Activated T-helper 9 cell treated with anti-CD3 and anti-CD28 coated beads, Interleukin-2, amount 50 U/mL, for 16 hours (primary cell): Measurements from ENCODE around the gene C8A.

Experiments
- DNase-seq: peaks from one replicate; pipeline ENCODE4 v3.0.0-alpha.2; 2020; ENCODE audit warnings: low read depth

Gene C8A

DNA sequence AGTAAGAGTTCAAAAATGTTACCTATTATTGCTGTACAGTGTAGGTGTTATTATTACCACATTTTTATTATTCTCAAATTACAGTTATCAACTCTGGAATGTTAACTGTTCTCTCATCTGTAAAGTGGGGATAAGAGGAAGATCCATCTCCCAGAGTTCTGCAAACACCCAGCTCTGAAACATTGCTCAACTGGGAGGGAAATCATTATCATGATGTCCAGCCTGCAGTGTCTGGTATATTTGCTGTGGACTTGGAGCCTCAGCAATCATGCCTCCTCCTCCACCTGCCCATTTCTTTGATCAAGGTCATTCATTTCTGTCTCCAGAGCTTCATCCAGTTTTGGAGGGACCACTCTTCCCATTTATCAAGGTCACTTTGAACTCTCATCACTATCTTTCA is 39.4 kb downstream of the C8A start:
- no peak for DNase-seq

DNA sequence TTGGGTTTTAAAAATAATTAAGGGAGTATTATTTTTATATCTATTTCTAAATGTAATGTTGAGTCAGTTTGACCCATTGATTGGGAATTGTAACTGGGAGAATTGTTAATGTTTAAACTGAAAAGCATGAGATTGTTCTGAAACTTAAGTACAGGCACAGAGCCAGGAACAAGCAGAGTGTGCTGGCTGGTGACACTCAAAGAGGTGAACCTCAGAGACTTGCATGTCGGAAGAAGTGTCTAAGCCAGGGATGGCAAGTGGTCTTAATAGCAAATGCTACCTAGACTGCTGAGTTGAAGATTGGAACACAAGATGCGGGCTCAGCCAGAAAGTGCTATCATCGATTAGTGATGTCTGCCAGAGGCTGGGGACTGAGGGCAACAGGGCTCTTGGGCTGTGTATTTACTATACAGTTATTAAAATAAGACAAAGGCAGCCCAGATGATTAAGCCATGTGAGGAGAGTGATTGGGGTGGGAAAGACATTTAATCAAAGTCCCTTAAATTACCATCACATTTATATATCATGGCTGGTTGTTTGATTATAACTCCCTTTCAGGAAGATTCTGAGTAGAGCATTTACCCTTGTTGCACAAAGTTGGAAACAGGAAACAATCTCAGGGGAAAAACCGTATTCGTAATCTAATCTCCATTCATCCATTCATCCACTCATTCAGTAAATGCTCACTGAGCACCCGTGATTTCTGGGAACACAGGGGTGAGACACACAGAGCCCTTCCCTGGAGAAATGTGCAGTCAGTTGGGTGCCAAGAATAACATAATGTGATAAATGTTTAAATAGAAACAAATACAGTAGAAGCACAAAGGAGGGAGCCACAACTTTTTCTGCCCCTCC is 42.8 kb downstream of the C8A start:
- DNase-seq = no peak

DNA sequence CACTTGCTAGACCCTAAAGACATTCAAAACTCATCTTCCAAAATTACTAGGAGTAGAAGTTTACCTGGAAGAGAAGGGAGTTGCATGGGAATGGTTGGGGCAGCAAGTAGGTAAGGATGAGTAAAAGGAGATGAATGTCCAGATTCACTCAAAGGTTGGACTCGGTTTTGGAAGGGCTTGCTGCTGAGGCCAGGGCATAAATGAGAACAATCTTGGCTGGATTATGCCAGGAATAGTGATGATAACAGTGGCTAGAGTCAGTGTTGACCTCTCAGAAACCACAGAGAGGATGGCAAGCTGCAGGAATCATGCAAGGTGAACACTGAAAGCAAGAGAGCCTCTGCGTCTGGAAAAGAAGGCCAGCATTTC is 43.4 kb downstream of the C8A start:
- DNase-seq = no peak

DNA sequence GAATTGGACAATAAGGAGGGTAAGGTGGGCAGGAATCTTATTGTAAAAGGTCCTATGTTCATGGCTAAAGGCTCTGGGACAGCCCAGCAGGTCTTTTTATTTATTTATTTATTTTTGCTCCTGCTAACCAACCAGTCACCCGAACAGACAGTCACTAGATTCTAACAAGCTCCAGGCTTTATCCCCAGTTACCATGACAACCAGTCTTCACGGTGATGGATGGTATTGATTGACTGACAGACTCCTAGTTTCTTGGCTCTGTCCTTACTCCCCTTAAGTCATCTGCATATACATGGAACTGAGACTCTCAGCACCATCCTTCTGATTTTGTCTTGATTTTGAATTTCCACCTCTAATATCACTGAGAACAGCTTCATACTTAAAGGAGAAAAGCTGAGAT is 44.3 kb downstream of the C8A start:
- no peak for DNase-seq

DNA sequence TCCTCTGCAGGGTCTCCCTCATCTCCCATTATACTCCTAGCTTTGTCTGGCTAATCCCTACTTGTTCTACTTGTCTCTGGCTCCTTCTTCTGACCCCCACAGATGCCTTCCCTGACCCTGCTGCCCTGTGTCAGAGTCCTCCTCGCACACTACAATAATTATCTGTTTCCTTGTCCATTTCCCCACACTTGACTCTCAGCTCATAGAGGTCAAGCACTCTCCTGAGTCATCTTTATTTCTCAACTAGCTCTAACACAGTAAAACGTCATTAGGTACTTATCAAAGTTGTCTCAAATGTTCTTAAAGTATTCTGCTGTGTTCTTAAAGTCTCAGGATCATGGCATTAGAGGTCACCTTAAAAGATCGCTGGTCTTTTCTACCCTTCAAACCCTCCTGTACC is 47.1 kb downstream of the C8A start:
- no peak for DNase-seq

DNA sequence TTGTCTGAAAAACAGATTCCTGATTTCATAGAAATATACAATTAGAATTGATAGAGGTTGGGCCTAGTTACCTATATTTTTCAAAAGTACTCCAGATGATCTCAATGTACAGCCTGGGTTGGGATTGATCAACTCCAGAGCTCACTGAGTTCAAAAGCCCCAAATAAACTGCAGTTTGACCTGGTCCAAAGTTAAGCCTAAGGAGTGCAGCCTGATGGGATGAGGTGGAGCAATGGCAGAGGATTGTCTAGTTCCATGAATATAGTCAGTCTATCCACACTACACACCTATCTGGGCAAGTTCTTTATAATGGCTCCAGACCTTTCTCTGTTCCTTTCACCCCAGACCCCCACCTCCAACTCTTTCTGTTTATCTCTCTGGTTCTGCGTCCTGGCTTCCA is 49.2 kb downstream of the C8A start:
- no peak for DNase-seq

DNA sequence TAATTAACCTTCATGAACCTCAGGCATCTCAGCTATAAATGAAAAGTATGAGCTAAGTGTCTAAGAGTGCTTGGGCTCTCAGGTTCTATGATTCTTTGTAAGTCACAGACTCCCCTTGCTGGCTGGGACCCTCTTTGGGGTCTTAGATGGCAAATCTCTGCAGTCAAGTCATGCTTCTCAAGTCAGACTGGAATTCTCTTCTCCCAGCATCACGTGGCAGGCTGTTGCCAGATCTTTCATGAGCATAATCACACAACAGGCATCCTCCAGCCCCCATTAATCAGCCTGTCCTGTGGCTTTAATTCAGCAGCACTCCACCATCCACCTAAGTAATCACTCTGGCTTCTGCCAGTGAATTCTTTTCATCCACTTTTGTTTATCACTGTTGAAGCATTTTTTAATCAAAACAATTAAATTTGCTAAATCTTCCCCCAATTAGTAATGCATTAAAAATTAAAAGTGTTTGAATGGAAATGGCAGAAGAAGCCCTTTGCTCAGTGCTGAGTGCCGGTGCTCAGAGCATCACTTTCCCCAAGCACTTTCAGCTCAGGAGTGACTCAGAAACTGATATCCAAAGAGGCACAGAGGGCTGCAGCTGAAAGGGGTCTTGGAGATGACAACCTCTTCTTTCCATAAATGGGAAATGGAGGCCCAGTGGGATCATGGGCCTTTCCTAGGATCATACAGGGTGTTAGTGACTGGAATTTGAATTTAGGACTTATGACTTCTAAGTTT is 50.2 kb downstream of the C8A start:
- DNase-seq = no peak

DNA sequence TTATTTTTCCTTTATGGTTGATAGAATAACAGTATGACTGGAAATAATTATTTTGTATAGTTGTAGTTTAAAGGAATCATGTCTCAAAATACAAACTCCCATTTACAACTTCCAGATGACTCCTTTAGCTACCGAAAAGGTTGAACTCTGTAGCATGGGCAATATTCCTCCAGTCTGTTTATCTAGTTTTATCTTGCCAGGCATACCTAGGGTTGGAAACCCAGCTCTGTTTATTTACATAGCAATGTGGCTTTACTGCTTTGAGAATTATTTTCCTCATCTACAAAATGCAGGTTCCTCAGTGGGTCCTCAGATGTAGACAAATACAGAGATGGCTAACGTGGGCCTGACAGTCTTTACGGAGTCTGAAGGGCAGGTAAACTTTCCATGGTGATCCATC is 51.1 kb downstream of the C8A start:
- DNase-seq = no peak

DNA sequence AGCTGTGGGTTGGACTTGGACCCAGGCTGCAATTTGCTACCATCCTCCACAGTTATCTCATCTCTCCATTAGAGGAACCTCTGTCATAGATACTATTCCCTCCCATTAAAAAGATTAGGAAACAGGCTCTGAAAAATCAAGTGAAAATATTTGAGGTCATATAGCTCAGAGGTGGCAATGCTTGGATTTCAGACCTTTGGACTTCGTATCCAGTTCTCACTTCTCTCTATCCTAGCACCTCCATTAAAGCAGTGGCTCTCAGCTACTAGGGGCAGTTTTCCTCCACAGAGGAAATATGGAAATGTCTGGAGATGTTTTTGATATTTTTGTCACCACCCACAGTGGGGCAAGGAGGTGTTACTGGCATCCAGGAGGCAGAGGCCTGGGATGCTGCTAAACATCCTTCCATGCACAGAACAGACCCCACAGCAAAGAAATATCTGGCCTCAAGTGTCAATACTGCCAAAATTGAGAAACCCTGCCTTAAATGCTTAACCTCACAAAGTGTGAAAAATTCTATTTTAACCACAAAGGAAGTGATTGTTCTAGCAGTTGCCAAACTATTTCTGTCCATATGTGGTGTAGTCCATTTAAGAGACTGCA is 54.1 kb downstream of the C8A start:
- DNase-seq = no peak

DNA sequence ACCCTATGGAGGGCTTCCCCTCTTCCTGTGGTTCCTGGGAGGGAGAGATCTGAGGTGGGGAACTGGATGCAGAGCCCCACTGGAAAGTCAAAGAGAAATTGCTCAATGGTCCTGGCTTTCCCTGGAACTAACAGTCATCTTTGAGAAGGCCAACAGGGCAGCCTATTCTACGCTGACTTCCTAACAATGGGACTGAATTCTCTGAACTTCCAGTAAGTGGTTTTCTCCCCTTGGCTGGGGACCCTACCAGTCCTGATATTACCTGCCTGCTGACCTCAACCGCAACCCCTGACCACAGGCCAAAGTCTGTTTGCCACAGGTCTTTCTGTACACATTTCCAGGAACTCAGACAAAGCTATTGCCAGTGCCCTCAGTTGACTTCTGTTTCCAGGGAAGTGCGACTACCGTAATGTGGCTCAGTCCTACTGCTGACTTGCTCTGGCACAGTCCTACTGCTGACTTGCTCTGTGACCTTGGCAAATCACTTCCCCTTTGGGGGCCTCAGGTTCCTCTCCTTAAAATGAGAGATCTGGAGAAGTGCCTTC is 55.9 kb downstream of the C8A start:
- DNase-seq = no peak

DNA sequence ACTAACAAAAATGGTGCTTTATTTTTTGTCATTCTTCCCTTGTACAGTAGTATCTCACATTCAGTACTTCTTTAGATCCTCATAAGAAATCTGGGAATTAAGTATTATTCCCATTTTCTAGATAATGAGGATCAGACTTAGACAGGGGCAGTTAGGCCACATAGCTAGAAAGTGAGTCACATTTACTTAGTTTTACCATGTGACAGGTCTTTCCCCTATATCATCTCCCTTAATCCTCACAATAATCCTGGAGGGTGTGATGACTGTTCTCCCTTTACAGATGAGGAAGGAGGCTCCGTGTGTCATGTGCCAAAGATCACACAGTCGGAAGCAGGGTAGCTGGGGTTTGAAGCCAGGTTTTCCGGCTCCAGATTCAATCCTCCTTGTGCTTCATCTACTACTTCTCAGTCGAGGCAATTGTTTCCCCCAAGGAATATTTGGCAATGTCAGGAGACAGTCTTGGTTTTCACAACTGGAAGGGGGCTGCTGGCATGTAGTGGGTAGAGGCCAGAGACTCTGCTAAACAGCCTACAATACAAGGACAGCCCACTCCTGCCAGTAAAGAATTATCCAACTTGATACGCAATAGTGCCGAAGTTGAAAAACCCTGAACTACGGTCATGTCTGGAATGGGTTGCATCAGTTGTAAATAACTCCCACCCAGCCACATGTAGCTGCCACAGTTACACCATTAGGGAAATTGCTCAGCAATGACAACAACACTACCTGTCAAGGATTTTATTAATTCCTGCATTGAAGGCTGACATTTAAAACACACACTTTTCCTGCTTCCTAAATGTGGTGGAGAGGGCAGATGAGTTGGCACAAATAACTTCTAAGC is 56.7 kb downstream of the C8A start:
- DNase-seq = no peak

DNA sequence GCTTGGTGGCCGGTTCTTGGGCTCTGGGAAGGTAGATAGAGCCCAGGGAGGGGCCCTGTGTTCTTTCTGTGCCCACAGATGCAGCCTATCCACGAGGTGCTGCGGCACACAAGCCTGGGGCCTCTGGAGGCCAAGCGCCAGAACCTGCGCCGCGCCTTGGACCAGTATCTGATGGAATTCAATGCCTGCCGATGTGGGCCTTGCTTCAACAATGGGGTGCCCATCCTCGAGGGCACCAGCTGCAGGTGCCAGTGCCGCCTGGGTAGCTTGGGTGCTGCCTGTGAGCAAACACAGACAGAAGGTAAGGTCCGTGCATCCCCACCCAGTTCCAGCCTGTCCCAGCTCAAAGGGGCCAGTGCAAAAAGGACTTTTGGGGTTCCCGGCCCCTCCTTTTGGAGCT is 57.7 kb downstream of the C8A start:
- no peak for DNase-seq

DNA sequence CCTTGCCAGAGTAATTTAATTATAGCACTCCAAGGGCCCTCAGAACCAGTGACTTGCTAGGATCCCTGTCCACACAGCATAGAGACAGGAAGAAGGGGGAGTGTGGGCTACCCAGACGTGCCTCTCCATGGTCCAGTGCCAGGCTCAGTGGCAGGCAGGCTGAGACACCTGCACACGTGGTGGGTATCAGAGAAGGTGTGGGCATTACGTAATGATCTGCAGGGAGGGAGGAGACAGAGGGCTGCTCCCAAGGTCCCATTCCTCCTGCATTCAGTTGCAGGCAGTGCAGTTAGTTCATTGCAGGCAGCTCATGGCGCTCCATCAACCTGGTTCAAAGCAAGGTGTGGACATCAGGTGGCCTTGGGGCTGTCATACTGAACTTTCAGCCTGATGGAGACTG is 61.4 kb downstream of the C8A start:
- DNase-seq = no peak

DNA sequence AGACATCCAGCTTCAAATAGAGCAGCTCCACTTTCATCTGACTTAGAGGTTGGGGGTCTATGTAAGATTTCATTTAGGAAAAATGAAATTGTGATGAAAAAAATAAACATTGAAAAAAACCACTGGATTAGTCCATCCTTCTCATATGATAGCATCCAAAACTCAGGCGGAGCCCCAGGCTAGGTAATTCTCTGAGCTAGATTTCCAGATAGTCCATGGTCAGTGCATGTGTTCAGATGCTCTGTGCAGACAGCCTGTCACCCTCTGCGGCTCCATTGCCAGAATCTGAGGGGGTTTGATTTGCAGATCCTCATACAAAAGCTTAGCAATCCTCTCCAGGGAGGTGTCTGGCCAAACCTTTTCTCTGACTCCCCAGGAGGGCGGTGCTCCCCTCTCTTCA is 62.0 kb downstream of the C8A start:
- DNase-seq = no peak

DNA sequence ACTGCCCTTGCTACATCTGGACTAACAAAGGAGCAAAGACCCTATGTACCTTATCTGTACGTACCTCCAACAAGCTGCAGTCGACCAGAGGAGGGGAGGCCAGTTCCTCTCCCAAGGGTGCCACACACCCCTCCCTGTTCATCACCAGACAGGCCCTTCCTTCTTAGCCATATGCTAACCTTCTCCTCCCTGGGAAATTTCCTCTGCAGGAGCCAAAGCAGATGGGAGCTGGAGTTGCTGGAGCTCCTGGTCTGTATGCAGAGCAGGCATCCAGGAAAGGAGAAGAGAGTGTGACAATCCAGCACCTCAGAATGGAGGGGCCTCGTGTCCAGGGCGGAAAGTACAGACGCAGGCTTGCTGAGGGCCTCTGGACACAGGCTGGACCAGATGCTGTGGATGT is 62.8 kb downstream of the C8A start:
- no peak for DNase-seq

DNA sequence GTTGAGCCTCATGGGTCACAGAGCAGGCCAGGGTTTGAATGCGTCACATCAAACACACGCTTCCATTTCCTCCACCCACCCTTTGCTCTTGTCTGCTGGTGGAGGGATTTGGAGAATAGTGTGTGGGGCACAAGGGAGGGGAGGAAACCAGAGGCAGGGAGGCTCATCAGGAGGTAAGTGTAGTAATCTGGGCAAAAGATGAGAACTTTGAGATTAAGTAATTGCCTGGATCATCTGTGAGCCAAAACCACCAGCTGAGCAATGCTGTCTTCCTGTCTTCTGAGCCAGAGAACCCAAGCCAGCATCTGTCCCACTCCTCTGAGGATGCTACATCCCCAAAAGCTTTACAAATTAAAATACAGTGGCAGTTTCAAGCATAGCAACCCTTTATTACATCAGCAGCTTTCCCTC is 66.0 kb downstream of the C8A start:
- no peak for DNase-seq

DNA sequence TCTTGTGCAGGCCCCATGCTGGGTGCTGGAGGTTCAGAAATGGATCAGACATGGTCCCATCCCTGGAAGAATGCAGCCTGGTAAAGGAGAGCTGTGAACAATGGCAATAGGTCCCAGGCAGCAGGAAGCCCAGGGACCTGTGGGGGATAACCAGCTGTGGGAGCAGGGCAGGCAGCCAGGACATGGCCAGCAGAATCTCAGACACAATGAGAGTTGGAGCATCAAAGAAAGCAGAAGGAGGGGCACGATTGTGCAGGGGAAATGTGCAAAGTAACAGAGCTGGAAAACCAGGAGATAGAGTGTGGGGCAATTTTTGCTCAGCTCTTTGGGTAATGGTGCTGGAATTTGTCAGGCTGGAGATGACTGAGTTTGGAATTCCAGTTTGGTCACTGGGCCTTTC is 66.9 kb downstream of the C8A start:
- no peak for DNase-seq

DNA sequence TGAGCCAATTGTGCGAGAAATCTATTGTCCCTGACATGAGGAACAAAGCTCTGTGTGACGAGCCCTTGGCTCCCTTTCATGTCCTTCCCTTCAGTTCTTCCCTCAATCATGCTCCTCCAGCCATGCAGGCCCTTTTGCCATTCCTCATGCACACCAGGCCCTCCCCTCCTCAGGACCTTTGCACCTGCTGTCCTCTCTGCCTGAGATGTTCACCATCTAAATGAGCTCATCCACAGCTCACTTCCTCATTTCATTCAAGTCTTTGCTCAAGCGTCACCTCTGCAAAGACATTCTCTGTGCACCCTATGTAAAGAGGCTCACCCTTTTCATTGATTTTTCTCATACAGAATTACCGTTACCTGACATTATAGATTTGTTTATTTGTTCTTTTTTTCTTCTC is 67.5 kb downstream of the C8A start:
- no peak for DNase-seq

DNA sequence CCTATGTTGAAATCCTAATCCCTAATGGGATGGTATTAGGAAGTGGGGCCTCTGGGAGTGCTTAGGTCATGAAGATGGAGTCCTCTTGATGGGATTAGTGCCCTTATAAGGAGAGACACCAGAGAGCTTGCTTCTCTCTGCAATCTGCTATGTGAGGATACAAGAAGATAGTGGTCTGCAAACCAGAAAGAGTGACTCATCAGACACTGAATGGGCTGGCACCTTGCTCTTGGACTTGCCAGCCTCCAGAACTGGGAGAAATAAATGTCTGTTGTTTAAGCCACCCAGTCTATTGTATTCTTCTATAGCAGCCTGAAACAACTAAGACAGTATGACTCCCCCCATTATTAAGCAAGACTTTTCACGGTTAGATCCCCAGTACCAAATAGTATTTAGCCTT is 67.9 kb downstream of the C8A start:
- DNase-seq = no peak

DNA sequence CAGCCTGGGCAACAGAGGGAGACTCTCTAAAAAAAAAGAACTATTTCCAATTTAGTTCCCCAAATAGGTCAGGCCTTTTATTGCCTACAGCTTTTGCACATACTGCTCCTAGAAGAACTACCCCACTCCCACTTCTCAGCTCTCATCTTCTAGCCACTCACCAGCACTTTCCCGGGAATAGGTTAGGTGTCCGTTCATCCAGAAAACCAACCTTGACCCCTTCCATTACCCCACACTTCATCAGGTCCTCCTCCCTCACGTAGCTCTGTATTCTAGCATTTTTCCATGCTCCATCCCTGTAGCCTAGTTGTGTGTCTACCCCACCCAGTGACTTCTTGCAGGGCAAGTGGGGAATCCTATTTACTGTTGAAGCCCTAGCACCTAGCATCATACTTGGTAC is 68.6 kb downstream of the C8A start:
- DNase-seq = no peak

DNA sequence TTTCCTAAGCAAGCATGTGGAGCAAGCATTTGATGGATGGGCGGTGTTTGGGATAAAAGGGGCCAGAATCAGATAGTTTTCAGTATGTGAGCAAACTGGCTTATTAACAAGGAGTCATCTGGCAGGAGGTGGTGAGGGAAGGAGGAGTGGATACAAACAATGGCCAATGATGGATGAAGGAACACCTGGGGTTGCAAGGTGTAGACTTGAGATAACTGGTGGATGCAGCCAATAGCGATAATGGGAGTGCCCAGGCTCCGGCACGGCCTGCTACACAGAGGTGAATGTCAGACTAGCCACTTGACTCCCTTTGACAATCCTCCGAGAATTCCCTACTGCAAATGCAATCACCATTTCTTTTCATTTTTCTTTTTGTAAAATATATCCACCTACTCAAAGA is 69.5 kb downstream of the C8A start:
- DNase-seq = no peak

DNA sequence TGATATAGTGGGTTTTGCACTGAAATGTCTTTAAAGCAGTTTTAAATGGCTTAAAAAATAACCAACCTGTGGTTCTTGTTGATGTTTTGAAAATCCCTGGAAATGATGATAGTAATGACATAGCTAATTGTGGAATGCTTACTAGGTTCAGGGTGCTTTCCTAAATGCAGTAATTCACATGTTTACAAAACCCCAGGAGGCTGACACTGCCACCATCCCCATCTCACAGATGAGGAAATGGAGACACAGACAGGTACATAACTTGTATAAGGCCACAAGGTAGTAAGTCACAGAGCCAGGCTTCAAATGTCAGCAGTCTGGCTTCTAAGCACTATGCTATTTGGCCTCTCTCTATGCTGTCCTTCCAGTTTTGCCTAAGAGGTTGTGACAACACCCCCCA is 70.6 kb downstream of the C8A start:
- no peak for DNase-seq
